ENCODE results near the gene FRMPD2. TPM values are rescaled to one million over a fixed set of nuclear protein-coding genes. Genes with fewer than 3 reads are reported as not detected.
A peak's percentile ranks its signal among the peaks of the same experiment; 100 is the strongest.
"Not testable (repeated sequence)": the region's sequence is repeated elsewhere in the genome, so short reads cannot be mapped to it uniquely, and the experiment has no call there.

FRMPD2 gene
- total and polyA plus RNA-seq, 4 experiments from 2014 or later: not detected

GRCh38 chr10:48246501-48246900 lies 28.0 kb downstream of the FRMPD2 start:
- H3K36me3 Mint-ChIP-seq: no peaks in the 10 kb centered on the region
- Histone ChIP-seq H3K4me3 (ENCODE audit: low read length in 2 of 2) (no peak overlapping the region), H3K4me1 (ENCODE audit: insufficient read depth, low read length) (no peaks in the 10 kb centered on the region), H3K27me3 (ENCODE audit: insufficient read depth, low read length) (no peaks in the 10 kb centered on the region), H3K9me3 (ENCODE audit: control insufficient read depth in 1 of 2, low read length in 2 of 2) (no peaks in the 10 kb centered on the region), H3K27ac (ENCODE audit: low read depth, low read length) (no peak overlapping the region), H3K36me3 (ENCODE audit: insufficient read depth, low read length) (no peaks in the 10 kb centered on the region)
- peaks cover 0 to 2% (median 0%) of the 10 kb centered on the region in 4 donors for H3K4me1 Mint-ChIP-seq
- H3K27me3 Mint-ChIP-seq: peaks cover 0 to 5% of the 10 kb centered on the region in 2 donors
- intact Hi-C loops (cut with micrococcal nuclease): no loop called here
- CTCF ChIA-PET (ENCODE audit: partially characterized antibody): no interaction called here
- POLR2A ChIA-PET (ENCODE audit: partially characterized antibody): no interaction called here
- peaks cover 0 to 2% (median 0%) of the 10 kb centered on the region in 8 donors for H3K9me3 Mint-ChIP-seq
- H3K27ac Mint-ChIP-seq: no peak overlapping the region
- no peak overlapping the region for H3K4me3 Mint-ChIP-seq
- no peak for DNase-seq

GRCh38 chr10:48245977-48246376 lies 28.5 kb downstream of the FRMPD2 start:
- peaks cover 0 to 2% (median 0%) of the 10 kb centered on the region in 4 donors for H3K4me1 Mint-ChIP-seq
- intact Hi-C loops (cut with micrococcal nuclease): no loop called here
- POLR2A ChIA-PET (ENCODE audit: partially characterized antibody): no interaction called here

GRCh38 chr10:48243921-48244320 lies 30.6 kb downstream of the FRMPD2 start:
- H3K27me3 ChIP-seq (ENCODE audit: insufficient read depth, low read length); POLR2A ChIA-PET (ENCODE audit: partially characterized antibody); H3K9me3 Mint-ChIP-seq; H3K4me3 ChIP-seq (ENCODE audit: low read length in 2 of 2); H3K36me3 ChIP-seq (ENCODE audit: insufficient read depth, low read length); DNase-seq; H3K4me1 ChIP-seq (ENCODE audit: insufficient read depth, low read length); H3K4me3 Mint-ChIP-seq; CTCF ChIA-PET (ENCODE audit: partially characterized antibody); H3K36me3 Mint-ChIP-seq; H3K4me1 Mint-ChIP-seq; H3K27ac Mint-ChIP-seq; H3K27ac ChIP-seq (ENCODE audit: low read depth, low read length); H3K9me3 ChIP-seq (ENCODE audit: control insufficient read depth in 1 of 2, low read length in 2 of 2); H3K27me3 Mint-ChIP-seq; intact Hi-C loops (cut with micrococcal nuclease): not testable (repeated sequence)

More at GRCh38 chr10:48245977-48246376, 28.5 kb downstream of the FRMPD2 start:
- peaks cover 0 to 7% of the 10 kb centered on the region in 2 donors for H3K27me3 Mint-ChIP-seq
- H3K9me3 ChIP-seq (ENCODE audit: control insufficient read depth in 1 of 2, low read length in 2 of 2): no peaks in the 10 kb centered on the region
- no peaks in the 10 kb centered on the region for H3K36me3 Mint-ChIP-seq
- DNase-seq: no peak
- no peaks in the 10 kb centered on the region for H3K4me1 ChIP-seq (ENCODE audit: insufficient read depth, low read length)
- peaks cover 0 to 2% (median 0%) of the 10 kb centered on the region in 8 donors for H3K9me3 Mint-ChIP-seq
- no peak overlapping the region for H3K4me3 Mint-ChIP-seq
- CTCF ChIA-PET (ENCODE audit: partially characterized antibody): no interaction called here
- no peaks in the 10 kb centered on the region for H3K36me3 ChIP-seq (ENCODE audit: insufficient read depth, low read length)
- H3K4me3 ChIP-seq (ENCODE audit: low read length in 2 of 2): no peak overlapping the region
- H3K27me3 ChIP-seq (ENCODE audit: insufficient read depth, low read length): no peaks in the 10 kb centered on the region
- H3K27ac Mint-ChIP-seq: no peak overlapping the region
- no peak overlapping the region for H3K27ac ChIP-seq (ENCODE audit: low read depth, low read length)

GRCh38 chr10:48243487-48243886 lies 31.0 kb downstream of the FRMPD2 start:
- Histone ChIP-seq H3K27ac (ENCODE audit: low read depth, low read length) (no peak overlapping the region), H3K4me1 (ENCODE audit: insufficient read depth, low read length) (no peaks in the 10 kb centered on the region), H3K36me3 (ENCODE audit: insufficient read depth, low read length) (no peaks in the 10 kb centered on the region), H3K9me3 (ENCODE audit: control insufficient read depth in 1 of 2, low read length in 2 of 2) (no peaks in the 10 kb centered on the region), H3K27me3 (ENCODE audit: insufficient read depth, low read length) (no peaks in the 10 kb centered on the region), H3K4me3 (ENCODE audit: low read length in 2 of 2) (no peak overlapping the region)
- POLR2A ChIA-PET (ENCODE audit: partially characterized antibody): no interaction called here
- intact Hi-C loops (cut with micrococcal nuclease): no loop called here
- CTCF ChIA-PET (ENCODE audit: partially characterized antibody): no interaction called here
- H3K4me3 Mint-ChIP-seq: no peak overlapping the region
- H3K4me1 Mint-ChIP-seq: peaks cover 0 to 2% (median 0%) of the 10 kb centered on the region in 4 donors
- no peak for DNase-seq
- peaks cover 0 to 2% (median 0%) of the 10 kb centered on the region in 8 donors for H3K9me3 Mint-ChIP-seq
- peaks cover 0 to 9% of the 10 kb centered on the region in 2 donors for H3K27me3 Mint-ChIP-seq
- H3K36me3 Mint-ChIP-seq: no peaks in the 10 kb centered on the region
- H3K27ac Mint-ChIP-seq: no peak overlapping the region

GRCh38 chr10:48242171-48242904 lies 32.2 kb downstream of the FRMPD2 start:
- no peak overlapping the region for H3K4me3 ChIP-seq (ENCODE audit: low read length in 2 of 2)
- POLR2A ChIA-PET (ENCODE audit: partially characterized antibody): no interaction called here
- no peaks in the 10 kb centered on the region for H3K36me3 Mint-ChIP-seq
- DNase-seq: no peak
- H3K36me3 ChIP-seq (ENCODE audit: insufficient read depth, low read length): no peaks in the 10 kb centered on the region
- H3K27ac ChIP-seq (ENCODE audit: low read depth, low read length): no peak overlapping the region
- intact Hi-C loops (cut with micrococcal nuclease): no loop called here
- peaks cover 0 to 2% (median 0%) of the 10 kb centered on the region in 8 donors for H3K9me3 Mint-ChIP-seq
- no peaks in the 10 kb centered on the region for H3K4me1 ChIP-seq (ENCODE audit: insufficient read depth, low read length)
- H3K27ac Mint-ChIP-seq: peak overlapping the region in 1 of 7 donors; percentile 70
- H3K27me3 ChIP-seq (ENCODE audit: insufficient read depth, low read length): no peaks in the 10 kb centered on the region
- CTCF ChIA-PET (ENCODE audit: partially characterized antibody): no interaction called here
- peaks cover 0 to 9% of the 10 kb centered on the region in 2 donors for H3K27me3 Mint-ChIP-seq
- H3K9me3 ChIP-seq (ENCODE audit: control insufficient read depth in 1 of 2, low read length in 2 of 2): no peaks in the 10 kb centered on the region
- peaks cover 0 to 2% (median 0%) of the 10 kb centered on the region in 4 donors for H3K4me1 Mint-ChIP-seq
- H3K4me3 Mint-ChIP-seq: no peak overlapping the region

- Mint-ChIP-seq H3K36me3 (no peaks in the 10 kb centered on the region), H3K9me3 (no peaks in the 10 kb centered on the region), H3K4me3 (no peak overlapping the region), H3K27me3 (peaks cover 0 to 9% of the 10 kb centered on the region in 2 donors), H3K27ac (no peak overlapping the region), H3K4me1 (no peaks in the 10 kb centered on the region)
- Histone ChIP-seq H3K27me3 (ENCODE audit: insufficient read depth, low read length) (no peaks in the 10 kb centered on the region), H3K4me3 (ENCODE audit: low read length in 2 of 2) (no peak overlapping the region), H3K27ac (ENCODE audit: low read depth, low read length) (no peak overlapping the region), H3K4me1 (ENCODE audit: insufficient read depth, low read length) (no peaks in the 10 kb centered on the region), H3K9me3 (ENCODE audit: control insufficient read depth in 1 of 2, low read length in 2 of 2) (no peaks in the 10 kb centered on the region), H3K36me3 (ENCODE audit: insufficient read depth, low read length) (no peaks in the 10 kb centered on the region)
- intact Hi-C loops (cut with micrococcal nuclease): no loop called here
- POLR2A ChIA-PET (ENCODE audit: partially characterized antibody): no interaction called here
- DNase-seq: no peak
- CTCF ChIA-PET (ENCODE audit: partially characterized antibody): no interaction called here
Measured at GRCh38 chr10:48241332-48241731, 33.2 kb downstream of the FRMPD2 start.

- Mint-ChIP-seq H3K4me1 (no peaks in the 10 kb centered on the region), H3K36me3 (no peaks in the 10 kb centered on the region), H3K27me3 (peaks cover 3 to 9% of the 10 kb centered on the region in 2 donors), H3K27ac (no peak overlapping the region), H3K4me3 (no peak overlapping the region), H3K9me3 (no peaks in the 10 kb centered on the region)
- ChIA-PET POLR2A (ENCODE audit: partially characterized antibody) (no interaction called here), CTCF (ENCODE audit: partially characterized antibody) (no interaction called here)
- Histone ChIP-seq H3K27me3 (ENCODE audit: insufficient read depth, low read length) (no peaks in the 10 kb centered on the region), H3K36me3 (ENCODE audit: insufficient read depth, low read length) (no peaks in the 10 kb centered on the region), H3K9me3 (ENCODE audit: control insufficient read depth in 1 of 2, low read length in 2 of 2) (no peaks in the 10 kb centered on the region), H3K4me3 (ENCODE audit: low read length in 2 of 2) (no peak overlapping the region), H3K4me1 (ENCODE audit: insufficient read depth, low read length) (no peaks in the 10 kb centered on the region), H3K27ac (ENCODE audit: low read depth, low read length) (no peak overlapping the region)
- DNase-seq: no peak
- intact Hi-C loops (cut with micrococcal nuclease): no loop called here
Measured at GRCh38 chr10:48240196-48240595, 34.3 kb downstream of the FRMPD2 start.

All from CD4-positive, alpha-beta memory T cell (primary cell).